K562 (cell line): ENCODE results near the gene GRB2. TPM values are rescaled to one million over a fixed set of nuclear protein-coding genes. Genes with fewer than 3 reads are reported as not detected.

Experiments
- CTBP1 ChIP-seq: fragments of 450-650 bp; IDR thresholded peaks from 2 replicates; pipeline ENCODE4 v1.6.1; 2016; ENCODE audit warnings: borderline replicate concordance
- ESRRA ChIP-seq: fragments of 450-650 bp; IDR thresholded peaks from 2 replicates; pipeline ENCODE4 v1.6.1; 2014; ENCODE audit warnings: low read depth, mild to moderate bottlenecking, moderate library complexity, borderline replicate concordance
- GATAD2B ChIP-seq: fragments of 450-650 bp; IDR thresholded peaks from 2 replicates; pipeline ENCODE4 v1.6.1; 2017; ENCODE audit warnings: mild to moderate bottlenecking, borderline replicate concordance
- MYBL2 ChIP-seq, 2 experiments: fragments of 450-650 bp in 1 of 2; sonication (generic) in 1 of 2; formaldehyde crosslinking in 1 of 2; IDR thresholded peaks; 2 replicates each; pipeline versions ENCODE4 v1.6.1 to v1.8.1; 2017 to 2022; ENCODE audit warnings: borderline replicate concordance in 1 of 2, inconsistent platforms in 1 of 2, low read depth in 1 of 2, mild to moderate bottlenecking in 1 of 2, missing genetic modification reagents in 1 of 2, moderate library complexity in 1 of 2
- REST ChIP-seq, 2 experiments: fragments of 450-650 bp; formaldehyde crosslinking in 1 of 2; IDR thresholded peaks; 2 replicates each; pipeline versions ENCODE4 v1.4.0 to v1.6.1; 2014 to 2020; ENCODE audit warnings: mild to moderate bottlenecking in 2 of 2, borderline replicate concordance in 1 of 2, low read depth in 1 of 2
- SIN3A ChIP-seq, 2 experiments: fragments of 150-350 bp in 1 of 2; IDR thresholded peaks; 2 replicates each; pipeline ENCODE4 v1.6.1; 2011 to 2016; ENCODE audit warnings: borderline replicate concordance in 2 of 2, low read depth in 2 of 2, low read length in 2 of 2, mild to moderate bottlenecking in 2 of 2, moderate library complexity in 2 of 2; ENCODE audit not compliant: control insufficient read depth in 1 of 2
- SMARCA4 ChIP-seq: fragments of 450-650 bp; IDR thresholded peaks from 2 replicates; pipeline ENCODE4 v1.6.1; 2016
- STAT6 ChIP-seq: sonication (generic); formaldehyde crosslinking; IDR thresholded peaks from 2 replicates; pipeline ENCODE4 v1.8.1; 2023; ENCODE audit warnings: mild to moderate bottlenecking, missing genetic modification reagents
- TAF1 ChIP-seq: IDR thresholded peaks from 2 replicates; pipeline ENCODE4 v1.6.1; 2011; ENCODE audit warnings: mild to moderate bottlenecking, low read length, moderate library complexity; ENCODE audit not compliant: insufficient read depth, control insufficient read depth, severe bottlenecking; ENCODE audit errors: extremely low read depth
- U2AF1 ChIP-seq: fragments of 200-400 bp; formaldehyde crosslinking; optimal IDR thresholded peaks from 2 replicates; pipeline ENCODE3; 2017; ENCODE audit warnings: mild to moderate bottlenecking, low read depth, low read length, moderate library complexity
- ZBTB1 ChIP-seq: sonication (generic); formaldehyde crosslinking; IDR thresholded peaks from 2 replicates; pipeline ENCODE4 v1.8.1; 2023; ENCODE audit warnings: missing genetic modification reagents, low read depth, mild to moderate bottlenecking, borderline replicate concordance
- ZZZ3 ChIP-seq: fragments of 450-650 bp; IDR thresholded peaks from 2 replicates; pipeline ENCODE4 v1.6.1; 2016; ENCODE audit warnings: antibody characterized with exemption, mild to moderate bottlenecking, moderate library complexity
- polyA plus RNA-seq, 8 experiments: library from polyadenylated mRNA; depleted of rRNA in 4 of 8; stranded (reverse) in 5 of 8; unstranded in 3 of 8; fragments of >200 nt; fragmentation: Nextera tagmentation in 2 of 8; fragmentation: Illumina TruSeq in 1 of 8; extraction: Ambion mirVana in 2 of 8; extraction: Trizol in 1 of 8; gene quantifications; 2 replicates each; pipeline versions ENCODE4 v1.2.1 to v1.2.3, GENCODE V29; 2011 to 2014; ENCODE audit warnings: inconsistent platforms in 1 of 8, missing spikeins in 1 of 8
- total RNA-seq, 7 experiments: library from RNA; depleted of rRNA in 6 of 7; stranded (reverse); fragments of >200 nt in 6 of 7; fragmentation: Illumina TruSeq in 2 of 7; extraction: Trizol in 2 of 7; gene quantifications; 2 replicates each; pipeline versions ENCODE4 v1.2.1 to v1.2.3, GENCODE V29; 2011 to 2021; ENCODE audit warnings: low replicate concordance in 1 of 7

Gene GRB2
- total and polyA plus RNA-seq, 9 of the 15 experiments (the other 6 are each of a cell fraction or from before 2014, with no cell fraction given) = 57.2 to 136 (median 84.8) TPM

- TF ChIP-seq REST (IDR thresholded peaks at IDR 0.05; ENCODE audit: borderline replicate concordance) (no peak; the same call in 1 of the 2 replicates), REST (CRISPR knock-in tag; IDR thresholded peaks at IDR 0.05; ENCODE audit: low read depth) (no peak), ZBTB1 (CRISPR knock-in tag) (no peak), MYBL2 (IDR thresholded peaks at IDR 0.05; ENCODE audit: low read depth) (no peak), MYBL2 (CRISPR knock-in tag; IDR thresholded peaks at IDR 0.05; ENCODE audit: borderline replicate concordance) (no peak), CTBP1 (no peak), ESRRA (0 out of 2 replicates have a peak, but pooled peaks have one; percentile 4), STAT6 (no peak), U2AF1 (no peak), GATAD2B (no peak), SMARCA4 (peak; percentile 78; the same call in 1 of the 2 replicates), TAF1 (no peak), ZZZ3 (no peak), SIN3A (IDR thresholded peaks at IDR 0.05; ENCODE audit: borderline replicate concordance in 2 of 2, control insufficient read depth in 1 of 2, low read depth in 2 of 2, low read length in 2 of 2) (no peak)
Observed at GRCh38 chr17:75289832-75290337, 115.6 kb downstream of the GRB2 start (continued).
